PC-9 (cell line): ENCODE results near the gene SHC3. TPM values are rescaled to one million over a fixed set of nuclear protein-coding genes. Genes with fewer than 3 reads are reported as not detected.

Source experiments
- BruUV-seq: library from RNA; stranded (reverse); fragments of 400-500 nt; replicated peaks from 2 replicates; lab custom pipeline; 2021; lab: Mats Ljungman, UMichigan
- CTCF ChIA-PET: fragments of 300-600 bp; sonication (Branson Sonifier 250); formaldehyde crosslinking; loops from one replicate; lab custom pipeline; 2022; ENCODE audit warnings: antibody characterized with exemption; lab: Charles Lee
- POLR2A ChIA-PET: fragments of 300-600 bp; sonication (Branson Sonifier 250); formaldehyde crosslinking; loops from one replicate; lab custom pipeline; 2022; ENCODE audit warnings: antibody characterized with exemption; ENCODE audit not compliant: unreplicated experiment; lab: Charles Lee
- DNase-seq, 2 experiments: peaks; one replicate each; pipeline versions ENCODE4 v3.0.0 to v3.0.0-alpha.2; 2015 to 2022; ENCODE audit warnings: mixed read lengths in 1 of 2
- H2AFZ ChIP-seq: fragments of 200-600 bp; sonication (generic); 2 replicates; pipeline ENCODE4 v1.8.1; 2017; ENCODE audit warnings: antibody characterized with exemption
- H3F3A ChIP-seq: fragments of 200-600 bp; sonication (generic); 2 replicates; pipeline ENCODE4 v1.8.1; 2017; ENCODE audit warnings: antibody characterized with exemption, mild to moderate bottlenecking, low read depth; ENCODE audit not compliant: insufficient read depth
- H3K27ac ChIP-seq: fragments of 200-600 bp; sonication (generic); 2 replicates; pipeline ENCODE4 v1.6.1; 2016; ENCODE audit warnings: mixed run types
- H3K27me3 ChIP-seq: fragments of 200-600 bp; sonication (generic); 2 replicates; pipeline ENCODE4 v1.6.1; 2016; ENCODE audit warnings: low read depth, mixed run types; ENCODE audit not compliant: insufficient read depth
- H3K36me3 ChIP-seq: fragments of 200-600 bp; sonication (generic); 2 replicates; pipeline ENCODE4 v1.6.1; 2016; ENCODE audit warnings: low read depth, mixed run types
- H3K4me1 ChIP-seq: fragments of 200-600 bp; sonication (generic); replicated peaks from 2 replicates; pipeline ENCODE4 v1.6.1; 2016; ENCODE audit warnings: mixed run types; ENCODE audit not compliant: insufficient read depth
- H3K4me2 ChIP-seq: fragments of 200-600 bp; sonication (generic); 2 replicates; pipeline ENCODE4 v1.6.1; 2017; ENCODE audit warnings: mixed run types
- H3K4me3 ChIP-seq: fragments of 200-600 bp; sonication (generic); 2 replicates; pipeline ENCODE4 v1.6.1; 2016; ENCODE audit warnings: mixed run types
- H3K79me2 ChIP-seq: fragments of 200-600 bp; sonication (generic); 2 replicates; pipeline ENCODE4 v1.6.1; 2017; ENCODE audit warnings: low read depth, mixed run types
- H3K9me2 ChIP-seq: fragments of 200-600 bp; sonication (generic); 2 replicates; pipeline ENCODE4 v1.8.1; 2017; ENCODE audit warnings: mild to moderate bottlenecking; ENCODE audit not compliant: insufficient read depth
- H3K9me3 ChIP-seq: fragments of 200-600 bp; sonication (generic); 2 replicates; pipeline ENCODE4 v1.8.1; 2016; ENCODE audit warnings: low read depth; ENCODE audit not compliant: insufficient read depth
- H4K20me1 ChIP-seq: fragments of 200-600 bp; sonication (generic); 2 replicates; pipeline ENCODE4 v1.8.1; 2017; ENCODE audit not compliant: insufficient read depth
- EZH2 ChIP-seq: fragments of 200-600 bp; sonication (generic); IDR thresholded peaks from 2 replicates; pipeline ENCODE4 v1.8.0; 2017; ENCODE audit warnings: antibody characterized with exemption, low read depth
- intact Hi-C: fragments of 100-400 bp; cut with micrococcal nuclease; formaldehyde crosslinking; loops from one replicate; pipeline ENCODE4 v1.10.0; 2022; ENCODE audit not compliant: unreplicated experiment
- total RNA-seq: library from RNA; stranded (reverse); gene quantifications from 2 replicates; pipeline ENCODE4 v1.2.3, GENCODE V29; 2021
- TF ChIP-seq, protein P1 (sequence below): fragments of 200-600 bp; sonication (generic); conservative IDR thresholded peaks from 2 replicates; pipeline ENCODE4 v1.6.1; 2017; ENCODE audit warnings: mixed run types, antibody characterized with exemption, mild to moderate bottlenecking, moderate library complexity

Gene SHC3
- total RNA-seq, 1 experiment from 2014 or later, result 15.9 TPM

DNA sequence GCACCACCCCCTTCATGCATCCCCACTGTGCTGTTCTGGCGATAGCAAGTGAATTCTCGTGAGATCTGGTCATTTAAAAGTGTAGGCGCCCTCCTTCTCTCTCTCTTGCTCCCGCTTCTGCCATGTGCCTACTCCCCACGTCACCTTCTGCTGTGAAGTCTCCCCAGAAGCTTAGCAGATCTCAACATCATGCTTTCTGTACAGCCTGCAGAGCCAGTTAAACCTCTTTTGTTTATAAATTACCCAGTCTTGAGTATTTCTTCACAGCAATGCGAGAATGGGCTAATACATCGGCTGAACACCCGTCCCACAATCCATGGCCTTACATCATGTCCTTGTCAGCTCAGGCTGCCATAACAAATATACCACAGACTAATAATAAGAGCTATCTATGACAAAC, 17.4 kb downstream of the SHC3 start:
- no peaks in the 10 kb centered on the region for H3K9me3 ChIP-seq
- no peaks in the 10 kb centered on the region for H3K79me2 ChIP-seq
- ChIA-PET CTCF (no interaction called here), POLR2A (no interaction called here)
- H3K27ac ChIP-seq, result no peak overlapping the region
- TF ChIP-seq, protein P1, sequence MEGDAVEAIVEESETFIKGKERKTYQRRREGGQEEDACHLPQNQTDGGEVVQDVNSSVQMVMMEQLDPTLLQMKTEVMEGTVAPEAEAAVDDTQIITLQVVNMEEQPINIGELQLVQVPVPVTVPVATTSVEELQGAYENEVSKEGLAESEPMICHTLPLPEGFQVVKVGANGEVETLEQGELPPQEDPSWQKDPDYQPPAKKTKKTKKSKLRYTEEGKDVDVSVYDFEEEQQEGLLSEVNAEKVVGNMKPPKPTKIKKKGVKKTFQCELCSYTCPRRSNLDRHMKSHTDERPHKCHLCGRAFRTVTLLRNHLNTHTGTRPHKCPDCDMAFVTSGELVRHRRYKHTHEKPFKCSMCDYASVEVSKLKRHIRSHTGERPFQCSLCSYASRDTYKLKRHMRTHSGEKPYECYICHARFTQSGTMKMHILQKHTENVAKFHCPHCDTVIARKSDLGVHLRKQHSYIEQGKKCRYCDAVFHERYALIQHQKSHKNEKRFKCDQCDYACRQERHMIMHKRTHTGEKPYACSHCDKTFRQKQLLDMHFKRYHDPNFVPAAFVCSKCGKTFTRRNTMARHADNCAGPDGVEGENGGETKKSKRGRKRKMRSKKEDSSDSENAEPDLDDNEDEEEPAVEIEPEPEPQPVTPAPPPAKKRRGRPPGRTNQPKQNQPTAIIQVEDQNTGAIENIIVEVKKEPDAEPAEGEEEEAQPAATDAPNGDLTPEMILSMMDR, result no peak
- TF ChIP-seq EZH2, result no peak
- DNase-seq, result no peak
- H3K9me2 ChIP-seq, result no peaks in the 10 kb centered on the region
- H3K4me2 ChIP-seq, result no peak overlapping the region
- H3K4me3 ChIP-seq, result no peak overlapping the region
- H3K36me3 ChIP-seq, result no peaks in the 10 kb centered on the region
- no peaks in the 10 kb centered on the region for H3K4me1 ChIP-seq
- no TSS peak for BruUV-seq
- intact Hi-C loops, result no loop called here
- H3K27me3 ChIP-seq, result no peaks in the 10 kb centered on the region
- no peak overlapping the region for H2AFZ ChIP-seq
- H3F3A ChIP-seq, result no peaks in the 10 kb centered on the region
- H4K20me1 ChIP-seq, result no peaks in the 10 kb centered on the region

DNA sequence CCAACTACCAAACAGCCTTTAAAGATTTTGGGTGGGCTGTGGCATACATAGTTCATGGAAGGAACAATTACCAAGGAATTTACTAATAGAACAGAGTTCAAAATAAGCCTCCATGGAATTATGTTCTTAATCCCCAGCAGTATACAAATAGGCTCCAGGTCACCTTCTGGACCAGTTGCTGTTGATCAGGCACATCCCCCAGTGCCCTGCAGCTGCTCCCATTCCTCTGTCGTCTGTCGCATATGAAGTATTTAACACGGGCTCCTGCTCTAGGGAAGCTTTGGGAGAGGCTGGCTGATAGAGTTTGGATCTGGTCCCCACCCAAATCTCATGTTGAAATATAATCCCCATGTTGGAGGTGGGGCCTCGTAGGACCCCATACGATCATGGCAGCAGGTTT, 17.8 kb downstream of the SHC3 start:
- CTCF ChIA-PET, result no interaction called here
- BruUV-seq, result no TSS peak
- intact Hi-C loops, result no loop called here

DNA sequence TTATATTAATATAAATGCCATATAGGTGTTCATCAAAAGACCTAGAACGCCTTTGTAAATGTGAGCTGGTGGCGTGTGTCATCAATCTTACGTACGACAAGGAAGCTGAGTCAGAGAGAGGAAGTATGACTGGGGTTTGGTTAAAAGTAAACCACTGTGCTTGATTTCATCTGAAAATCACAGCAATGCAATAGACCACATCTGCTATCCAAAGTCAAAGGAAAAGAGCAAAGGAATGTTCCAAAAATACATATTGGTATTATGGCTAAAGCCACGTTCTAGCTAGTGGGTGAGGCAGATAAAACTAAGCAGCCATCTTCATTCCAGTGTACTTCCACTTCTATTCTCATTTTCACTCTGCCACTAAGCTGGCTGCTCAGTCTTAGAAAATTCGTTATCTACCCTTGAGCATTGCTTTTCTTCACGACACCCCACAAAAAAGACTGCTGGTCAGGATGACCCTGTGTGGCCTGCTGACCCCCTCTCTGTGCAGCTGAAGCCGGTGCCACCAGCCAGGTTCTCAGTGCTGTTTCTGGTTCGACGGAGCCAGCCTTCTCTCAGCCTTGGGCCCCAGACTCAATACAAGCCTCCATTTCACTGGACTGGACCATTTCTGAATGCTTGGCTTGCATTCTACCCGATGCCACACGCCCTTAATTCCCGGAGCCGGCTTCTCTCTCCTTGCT, 23.8 kb downstream of the SHC3 start:
- Histone ChIP-seq H3K27me3 (no peaks in the 10 kb centered on the region), H4K20me1 (no peaks in the 10 kb centered on the region), H3K79me2 (no peaks in the 10 kb centered on the region), H3K4me1 (peaks cover 25% of the 10 kb centered on the region), H3K9me2 (no peaks in the 10 kb centered on the region), H2AFZ (peak overlapping the region; percentile 42; the same call in 1 of the 2 replicates), H3K4me3 (no peak overlapping the region), H3F3A (peaks cover 8% of the 10 kb centered on the region), H3K36me3 (no peaks in the 10 kb centered on the region), H3K9me3 (no peaks in the 10 kb centered on the region), H3K4me2 (peak overlapping the region; percentile 71), H3K27ac (peak overlapping the region; percentile 87)
- intact Hi-C loops, result loop anchor here (1.0 to 5.0 kb wide), 2 partner anchors 16 to 132 kb away; no protein-coding TSS in a partner anchor
- ChIA-PET CTCF (interaction anchor here (0.7 to 2.0 kb wide), 2 partner anchors 17 to 26 kb away, joined by 3 to 9 read pairs; no protein-coding TSS in a partner anchor), POLR2A (interaction anchor here (0.5 to 1.2 kb wide), 5 partner anchors 16 to 1761 kb away, joined by 3 to 9 read pairs (median 5); no protein-coding TSS in a partner anchor)
- TSS peak; percentile 76 for BruUV-seq
- DNase-seq, result peak; percentile 43 to 82
- no peak for TF ChIP-seq EZH2
- TF ChIP-seq, protein P1, result no peak

More for the DNA sequence above, 17.8 kb downstream of the SHC3 start:
- H4K20me1 ChIP-seq, result no peaks in the 10 kb centered on the region
- no peaks in the 10 kb centered on the region for H3K36me3 ChIP-seq
- DNase-seq, result no peak
- no peak overlapping the region for H2AFZ ChIP-seq
- H3F3A ChIP-seq, result no peaks in the 10 kb centered on the region
- no peak overlapping the region for H3K27ac ChIP-seq
- TF ChIP-seq, protein P1, result no peak
- no peak for TF ChIP-seq EZH2
- H3K4me2 ChIP-seq, result no peak overlapping the region
- no peak overlapping the region for H3K4me3 ChIP-seq
- H3K4me1 ChIP-seq, result no peaks in the 10 kb centered on the region
- POLR2A ChIA-PET, result no interaction called here
- no peaks in the 10 kb centered on the region for H3K27me3 ChIP-seq
- no peaks in the 10 kb centered on the region for H3K79me2 ChIP-seq
- H3K9me3 ChIP-seq, result no peaks in the 10 kb centered on the region
- no peaks in the 10 kb centered on the region for H3K9me2 ChIP-seq
